Right cardiac atrium (tissue), 5 donors: Measurements from ENCODE around the gene NRG4. TPM values are rescaled to one million over a fixed set of nuclear protein-coding genes. Genes with fewer than 3 reads are reported as not detected.
"Not testable (repeated sequence)": the region's sequence is repeated elsewhere in the genome, so short reads cannot be mapped to it uniquely, and the experiment has no call there.

Experiments
- ATAC-seq, 2 donors: fragments of 200-7000 bp; cut with Tn5 transposase; one replicate each; pipeline versions ENCODE4 v1.8.0 to v1.9.1; 2020; ENCODE audit warnings: moderate library complexity in 2 of 2, mild to moderate bottlenecking in 1 of 2
- DNase-seq, 3 donors: peaks; one replicate each; pipeline ENCODE4 v3.0.0-alpha.2; 2020
- H3K27ac ChIP-seq: one replicate; pipeline ENCODE4 v1.5.1; 2013; ENCODE audit warnings: mild to moderate bottlenecking, low read length, control low read depth, moderate library complexity
- H3K27me3 ChIP-seq: one replicate; pipeline ENCODE4 v1.6.1; 2013; ENCODE audit not compliant: control insufficient read depth, insufficient read depth
- H3K4me1 ChIP-seq: one replicate; pipeline ENCODE4 v1.6.1; 2013; ENCODE audit warnings: low read length; ENCODE audit not compliant: control insufficient read depth, insufficient read depth
- H3K4me3 ChIP-seq: one replicate; pipeline ENCODE4 v1.5.1; 2013; ENCODE audit warnings: low read length, control low read depth
- H3K9me3 ChIP-seq: one replicate; pipeline ENCODE4 v1.6.1; 2013; ENCODE audit warnings: low read length; ENCODE audit not compliant: control insufficient read depth
- WGBS: extraction: QIAGEN DNeasy Blood & Tissue Kit; methylation state at CpG from one replicate; pipeline ENCODE4 v1.1.7; 2013; 5-methylcytosine and 5-hydroxymethylcytosine counted together
- intact Hi-C, 4 donors: fragments of 100-400 bp; cut with DNase I; formaldehyde crosslinking; loops; one replicate each; pipeline versions ENCODE4 v1.11.0 to v1.14.0; 2022 to 2023
- long read RNA-seq, 4 donors: library from polyadenylated mRNA; unstranded; transcript quantifications; one replicate each; pipeline ENCODE4 v2.0.0, GENCODE V29; 2020 to 2021
- polyA plus RNA-seq: library from polyadenylated mRNA; stranded (reverse); fragments of 200-250 nt; gene quantifications from one replicate; pipeline ENCODE4 v1.2.3, GENCODE V29; 2013
- total RNA-seq, 4 donors: library from RNA; stranded (reverse); fragmentation: NEBNext Ultra II Directional; extraction: Animal tissue kit (Norgen Biotek cat#: 25700); gene quantifications; one replicate each; pipeline ENCODE4 v1.2.1, GENCODE V29; 2021
- donor health status: healthy with polysubstance abuse.
- donor health status: DM: no; HTN: yes; CAD: no.
- donor health status: DM: no; HTN: no; CAD: no.
- donor health status: DM: no; HTN: yes; CAD: no; lungs with severe emphysema.
- donor health status: DM: yes; HTN: yes; CAD: no.

The NRG4 gene
- total RNA-seq (under 1 TPM in 1 of 4 donors, not detected in 3; 0.34 TPM), polyA plus RNA-seq (not detected)
- long read RNA-seq, donor 1 = 0 reads
- long read RNA-seq, donor 2 = 0 reads
- long read RNA-seq, donor 3 = 0 reads
- long read RNA-seq, donor 4 = 0 reads

- H3K4me1 ChIP-seq = no peaks in the 10 kb centered on the region
- DNase-seq (no peak), ATAC-seq (no peak)
- intact Hi-C loops = no loop called here
- no peaks in the 10 kb centered on the region for H3K9me3 ChIP-seq
- H3K4me3 ChIP-seq = peak within 1 kb of the TSS; percentile 10
- WGBS = 39% methylated on average over 13 of the region's 13 CpGs
- no peaks in the 10 kb centered on the region for H3K27me3 ChIP-seq
- H3K27ac ChIP-seq = no peak within 1 kb of the TSS
Measured at GRCh38 chr15:76011627-76012551, at the start of gene NRG4. TSS of gene NRG4 (minus strand) at chr15:76012424. CDS start at chr15:76011230, 1,194 bp downstream.

GRCh38 chr15:76061700-76062099, 49.5 kb upstream of the NRG4 start:
- ATAC-seq (no peak), DNase-seq (no peak)
- Histone ChIP-seq H3K4me3 (no peak overlapping the region), H3K27me3 (peaks cover 3% of the 10 kb centered on the region), H3K27ac (no peak overlapping the region), H3K9me3 (no peaks in the 10 kb centered on the region), H3K4me1 (no peaks in the 10 kb centered on the region)
- intact Hi-C loops = no loop called here
- 66% methylated on average over 5 of the region's 5 CpGs for WGBS

GRCh38 chr15:76060118-76060989, 48.1 kb upstream of the NRG4 start:
- no peak overlapping the region for H3K27ac ChIP-seq
- DNase-seq (no peak), ATAC-seq (no peak)
- peak overlapping the region; percentile 84 for H3K4me3 ChIP-seq
- no peaks in the 10 kb centered on the region for H3K4me1 ChIP-seq
- H3K27me3 ChIP-seq = no peaks in the 10 kb centered on the region
- WGBS = 17% methylated on average over 20 of the region's 20 CpGs
- intact Hi-C loops = no loop called here
- H3K9me3 ChIP-seq = no peaks in the 10 kb centered on the region

- peak; percentile 28 to 78 (median 74) for DNase-seq
- Histone ChIP-seq H3K27me3 (no peaks in the 10 kb centered on the region), H3K9me3 (no peaks in the 10 kb centered on the region), H3K4me1 (no peaks in the 10 kb centered on the region), H3K4me3 (peak within 1 kb of the TSS; percentile 84), H3K27ac (no peak within 1 kb of the TSS)
- WGBS = under 1% methylated on average over 107 of the region's 107 CpGs
- intact Hi-C loops = loop anchor here in 3 of 4 donors (2.0 to 5.0 kb wide), 2 partner anchors 78 to 79 kb away; no protein-coding TSS in a partner anchor
- peak; percentile 73 to 77 for ATAC-seq
Measured at GRCh38 chr15:76059320-76060117, 47.3 kb upstream of the NRG4 start, which contains the start of gene TMEM266. TSS of gene TMEM266 (plus strand) at chr15:76059985. CDS start at chr15:76134264, 74,279 bp downstream.

GRCh38 chr15:76058714-76059319, 46.6 kb upstream of the NRG4 start:
- Histone ChIP-seq H3K4me3 (peak overlapping the region; percentile 84), H3K27ac (no peak overlapping the region), H3K9me3 (no peaks in the 10 kb centered on the region), H3K4me1 (no peaks in the 10 kb centered on the region), H3K27me3 (no peaks in the 10 kb centered on the region)
- ATAC-seq (peak; percentile 51 to 55), DNase-seq (no peak)
- intact Hi-C loops = loop anchor here in 3 of 4 donors (2.0 to 5.0 kb wide), 2 partner anchors 78 to 80 kb away; no protein-coding TSS in a partner anchor
- WGBS = 12% methylated on average over 18 of the region's 18 CpGs

GRCh38 chr15:76057332-76058000, 45.2 kb upstream of the NRG4 start:
- intact Hi-C loops = loop anchor here in 2 of 4 donors (2.0 to 5.0 kb wide), 2 partner anchors 80 to 81 kb away; no protein-coding TSS in a partner anchor
- H3K27me3 ChIP-seq = no peaks in the 10 kb centered on the region
- no peaks in the 10 kb centered on the region for H3K4me1 ChIP-seq
- WGBS = 3% methylated on average over 7 of the region's 7 CpGs
- ATAC-seq (no peak), DNase-seq (no peak)
- peak overlapping the region; percentile 28 for H3K4me3 ChIP-seq
- no peaks in the 10 kb centered on the region for H3K9me3 ChIP-seq
- no peak overlapping the region for H3K27ac ChIP-seq

- Histone ChIP-seq H3K4me3 (no peak overlapping the region), H3K4me1 (no peaks in the 10 kb centered on the region), H3K27ac (no peak overlapping the region), H3K9me3 (no peaks in the 10 kb centered on the region), H3K27me3 (no peaks in the 10 kb centered on the region)
- DNase-seq (no peak), ATAC-seq (no peak)
- intact Hi-C loops = loop anchor here in 2 of 4 donors (2.0 to 5.0 kb wide), 2 partner anchors 80 to 82 kb away; no protein-coding TSS in a partner anchor
- 13% methylated on average over 3 of the region's 3 CpGs for WGBS
Measured at GRCh38 chr15:76056931-76057330, 44.7 kb upstream of the NRG4 start.

GRCh38 chr15:76054201-76054600, 42.0 kb upstream of the NRG4 start:
- not testable (repeated sequence) for H3K27me3 ChIP-seq

GRCh38 chr15:76038512-76038911, 26.3 kb upstream of the NRG4 start:
- DNase-seq (no peak), ATAC-seq (no peak)
- Histone ChIP-seq H3K9me3 (peaks cover 2% of the 10 kb centered on the region), H3K27ac (no peak overlapping the region), H3K27me3 (no peaks in the 10 kb centered on the region), H3K4me1 (no peaks in the 10 kb centered on the region), H3K4me3 (no peak overlapping the region)
- 85% methylated on average over 1 of the region's 1 CpG for WGBS
- intact Hi-C loops = no loop called here

More at GRCh38 chr15:76054201-76054600, 42.0 kb upstream of the NRG4 start:
- H3K27ac ChIP-seq, H3K4me1 ChIP-seq, H3K4me3 ChIP-seq, DNase-seq, ATAC-seq, intact Hi-C loops, H3K9me3 ChIP-seq: not testable (repeated sequence)
- 92% methylated on average over 10 of the region's 10 CpGs for WGBS
